Fibroblast of skin of right quadriceps (primary cell): ENCODE data around the gene IMMP2L.
"Not testable (repeated sequence)": the region's sequence is repeated elsewhere in the genome, so short reads cannot be mapped to it uniquely, and the experiment has no call there.

ENCODE experiments used
- DNase-seq: peaks from one replicate; pipeline ENCODE4 v3.0.0-alpha.2; 2013

IMMP2L gene

GRCh38 chr7:111328487-111328886, 233.8 kb downstream of the IMMP2L start:
- no peak for DNase-seq

GRCh38 chr7:111324776-111325175, 237.5 kb downstream of the IMMP2L start:
- DNase-seq: no peak

GRCh38 chr7:111324228-111324627, 238.1 kb downstream of the IMMP2L start:
- no peak for DNase-seq

GRCh38 chr7:111323670-111324069, 238.6 kb downstream of the IMMP2L start:
- not testable (repeated sequence) for DNase-seq

- DNase-seq: no peak
These were observed 242.2 kb downstream of the IMMP2L start for GRCh38 chr7:111320133-111320532.

- peak; percentile 8 for DNase-seq
These were observed 249.3 kb downstream of the IMMP2L start for GRCh38 chr7:111312966-111313365.

GRCh38 chr7:111308691-111309090, 253.6 kb downstream of the IMMP2L start:
- DNase-seq: no peak

GRCh38 chr7:111301891-111302290, 260.4 kb downstream of the IMMP2L start:
- no peak for DNase-seq

GRCh38 chr7:111294494-111294893, 267.8 kb downstream of the IMMP2L start:
- DNase-seq: no peak

GRCh38 chr7:111292026-111292470, 270.2 kb downstream of the IMMP2L start:
- peak; percentile 39 for DNase-seq

GRCh38 chr7:111290982-111291381, 271.3 kb downstream of the IMMP2L start:
- DNase-seq: no peak

GRCh38 chr7:111290419-111290818, 271.9 kb downstream of the IMMP2L start:
- DNase-seq: no peak

GRCh38 chr7:111288441-111288840, 273.9 kb downstream of the IMMP2L start:
- DNase-seq: not testable (repeated sequence)

- DNase-seq: no peak
These were observed 279.7 kb downstream of the IMMP2L start for GRCh38 chr7:111282626-111283025.

GRCh38 chr7:111274857-111275256, 287.4 kb downstream of the IMMP2L start:
- DNase-seq: peak; percentile 62

- no peak for DNase-seq
These were observed 290.2 kb downstream of the IMMP2L start for GRCh38 chr7:111272092-111272491.

GRCh38 chr7:111270794-111271193, 291.5 kb downstream of the IMMP2L start:
- DNase-seq: not testable (repeated sequence)

GRCh38 chr7:111268941-111269340, 293.4 kb downstream of the IMMP2L start:
- no peak for DNase-seq

- DNase-seq: peak; percentile 78
These were observed 295.7 kb downstream of the IMMP2L start for GRCh38 chr7:111266613-111267012.

GRCh38 chr7:111265394-111265793, 296.9 kb downstream of the IMMP2L start:
- DNase-seq: no peak

- DNase-seq: no peak
These were observed 297.3 kb downstream of the IMMP2L start for GRCh38 chr7:111264981-111265380.

- DNase-seq: no peak
These were observed 298.0 kb downstream of the IMMP2L start for GRCh38 chr7:111264111-111264868.

- peak; percentile 13 for DNase-seq
These were observed 299.8 kb downstream of the IMMP2L start for GRCh38 chr7:111262293-111263116.

- DNase-seq: peak; percentile 10
These were observed 300.8 kb downstream of the IMMP2L start for GRCh38 chr7:111261496-111261895.
